Progenitor cell of endocrine pancreas (in vitro differentiated cells): ENCODE measurements around the gene TCF15. TPM values are rescaled to one million over a fixed set of nuclear protein-coding genes. Genes with fewer than 3 reads are reported as not detected.

ENCODE experiments used
- DNase-seq: peaks from one replicate; pipeline ENCODE4 v3.0.0; 2021; ENCODE audit warnings: low spot score; ENCODE audit not compliant: unreplicated experiment
- H3K27ac Mint-ChIP-seq: 2 replicates; pipeline ENCODE4 v1.8.0; 2021; ENCODE audit warnings: mild to moderate bottlenecking, moderate library complexity, mixed read lengths
- H3K27me3 Mint-ChIP-seq: 2 replicates; pipeline ENCODE4 v1.8.0; 2021; ENCODE audit warnings: mixed read lengths
- H3K36me3 Mint-ChIP-seq: 2 replicates; pipeline ENCODE4 v1.8.0; 2022; ENCODE audit warnings: mixed read lengths; ENCODE audit not compliant: insufficient read depth
- H3K4me1 Mint-ChIP-seq: 2 replicates; pipeline ENCODE4 v1.8.0; 2021; ENCODE audit warnings: low read depth, mixed read lengths
- H3K4me3 Mint-ChIP-seq: 2 replicates; pipeline ENCODE4 v1.8.0; 2021; ENCODE audit warnings: low read depth, mild to moderate bottlenecking, moderate library complexity, mixed read lengths
- H3K9me3 Mint-ChIP-seq: 2 replicates; pipeline ENCODE4 v1.8.0; 2021; ENCODE audit warnings: low read depth, mixed read lengths
- total RNA-seq: library from RNA; stranded (reverse); gene quantifications from 2 replicates; pipeline ENCODE4 v1.2.1, GENCODE V29; 2021
- TF ChIP-seq, protein P1 (sequence below): fragments of 200-600 bp; sonication (generic); IDR thresholded peaks from one replicate; pipeline ENCODE4 v1.5.0; 2021; ENCODE audit warnings: antibody characterized with exemption, mild to moderate bottlenecking; ENCODE audit not compliant: unreplicated experiment

TCF15 gene
- total RNA-seq, 1 donor from 2014 or later: not detected

GRCh38 chr20:568673-569415 lies 41.3 kb downstream of the TCF15 start:
- Mint-ChIP-seq H3K9me3 (no peaks in the 10 kb centered on the region), H3K27me3 (peaks cover 29% of the 10 kb centered on the region), H3K27ac (no peak overlapping the region), H3K4me3 (no peak overlapping the region), H3K36me3 (no peaks in the 10 kb centered on the region), H3K4me1 (peaks cover 5% of the 10 kb centered on the region)
- DNase-seq: no peak
- TF ChIP-seq, protein P1, sequence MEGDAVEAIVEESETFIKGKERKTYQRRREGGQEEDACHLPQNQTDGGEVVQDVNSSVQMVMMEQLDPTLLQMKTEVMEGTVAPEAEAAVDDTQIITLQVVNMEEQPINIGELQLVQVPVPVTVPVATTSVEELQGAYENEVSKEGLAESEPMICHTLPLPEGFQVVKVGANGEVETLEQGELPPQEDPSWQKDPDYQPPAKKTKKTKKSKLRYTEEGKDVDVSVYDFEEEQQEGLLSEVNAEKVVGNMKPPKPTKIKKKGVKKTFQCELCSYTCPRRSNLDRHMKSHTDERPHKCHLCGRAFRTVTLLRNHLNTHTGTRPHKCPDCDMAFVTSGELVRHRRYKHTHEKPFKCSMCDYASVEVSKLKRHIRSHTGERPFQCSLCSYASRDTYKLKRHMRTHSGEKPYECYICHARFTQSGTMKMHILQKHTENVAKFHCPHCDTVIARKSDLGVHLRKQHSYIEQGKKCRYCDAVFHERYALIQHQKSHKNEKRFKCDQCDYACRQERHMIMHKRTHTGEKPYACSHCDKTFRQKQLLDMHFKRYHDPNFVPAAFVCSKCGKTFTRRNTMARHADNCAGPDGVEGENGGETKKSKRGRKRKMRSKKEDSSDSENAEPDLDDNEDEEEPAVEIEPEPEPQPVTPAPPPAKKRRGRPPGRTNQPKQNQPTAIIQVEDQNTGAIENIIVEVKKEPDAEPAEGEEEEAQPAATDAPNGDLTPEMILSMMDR: no peak

- Mint-ChIP-seq H3K27me3 (peaks cover 25% of the 10 kb centered on the region), H3K9me3 (no peaks in the 10 kb centered on the region)
- TF ChIP-seq, protein P1: no peak
These were observed 41.9 kb downstream of the TCF15 start for GRCh38 chr20:568097-568652.

GRCh38 chr20:564192-564591 lies 45.9 kb downstream of the TCF15 start:
- H3K9me3 Mint-ChIP-seq: no peaks in the 10 kb centered on the region
- no peak overlapping the region for H3K4me3 Mint-ChIP-seq
- no peaks in the 10 kb centered on the region for H3K36me3 Mint-ChIP-seq
- H3K27ac Mint-ChIP-seq: peak overlapping the region; percentile 5
- no peak for DNase-seq
- TF ChIP-seq, protein P1: no peak
- peaks cover 22% of the 10 kb centered on the region for H3K27me3 Mint-ChIP-seq
- H3K4me1 Mint-ChIP-seq: no peaks in the 10 kb centered on the region

More at GRCh38 chr20:568097-568652, 41.9 kb downstream of the TCF15 start:
- Mint-ChIP-seq H3K36me3 (no peaks in the 10 kb centered on the region), H3K4me3 (no peak overlapping the region), H3K27ac (no peak overlapping the region), H3K4me1 (peaks cover 5% of the 10 kb centered on the region)
- no peak for DNase-seq

GRCh38 chr20:563187-563586 lies 46.9 kb downstream of the TCF15 start:
- no peaks in the 10 kb centered on the region for H3K9me3 Mint-ChIP-seq
- H3K27me3 Mint-ChIP-seq: peaks cover 22% of the 10 kb centered on the region
- TF ChIP-seq, protein P1: no peak
- H3K4me1 Mint-ChIP-seq: no peaks in the 10 kb centered on the region
- H3K27ac Mint-ChIP-seq: no peak overlapping the region
- no peaks in the 10 kb centered on the region for H3K36me3 Mint-ChIP-seq
- DNase-seq: no peak
- H3K4me3 Mint-ChIP-seq: no peak overlapping the region

- DNase-seq: no peak
These were observed 47.7 kb downstream of the TCF15 start for GRCh38 chr20:562232-562897.

More at GRCh38 chr20:562232-562897, 47.7 kb downstream of the TCF15 start:
- peaks cover 21% of the 10 kb centered on the region for H3K27me3 Mint-ChIP-seq
- H3K4me3 Mint-ChIP-seq: no peak overlapping the region
- TF ChIP-seq, protein P1: no peak
- H3K4me1 Mint-ChIP-seq: no peaks in the 10 kb centered on the region
- no peaks in the 10 kb centered on the region for H3K36me3 Mint-ChIP-seq
- H3K9me3 Mint-ChIP-seq: no peaks in the 10 kb centered on the region
- H3K27ac Mint-ChIP-seq: no peak overlapping the region
